NB4 (cell line): ENCODE results near the gene OR5AU1.

Experiments
- CTCF ChIP-seq: IDR thresholded peaks from one replicate; pipeline ENCODE4 v1.5.1; 2012; ENCODE audit warnings: low read depth, low read length
- MYC ChIP-seq: IDR thresholded peaks from 2 replicates; pipeline ENCODE4 v1.6.1; 2011; ENCODE audit warnings: low read depth, low read length
- POLR2A ChIP-seq: IDR thresholded peaks from 2 replicates; pipeline ENCODE4 v1.6.1; 2011; ENCODE audit warnings: mild to moderate bottlenecking; ENCODE audit not compliant: insufficient read length; ENCODE audit errors: extremely low read depth
- TF ChIP-seq, protein P1 (sequence below): IDR thresholded peaks from 2 replicates; pipeline ENCODE4 v1.6.1; 2011; ENCODE audit warnings: low read depth, low read length

DNA sequence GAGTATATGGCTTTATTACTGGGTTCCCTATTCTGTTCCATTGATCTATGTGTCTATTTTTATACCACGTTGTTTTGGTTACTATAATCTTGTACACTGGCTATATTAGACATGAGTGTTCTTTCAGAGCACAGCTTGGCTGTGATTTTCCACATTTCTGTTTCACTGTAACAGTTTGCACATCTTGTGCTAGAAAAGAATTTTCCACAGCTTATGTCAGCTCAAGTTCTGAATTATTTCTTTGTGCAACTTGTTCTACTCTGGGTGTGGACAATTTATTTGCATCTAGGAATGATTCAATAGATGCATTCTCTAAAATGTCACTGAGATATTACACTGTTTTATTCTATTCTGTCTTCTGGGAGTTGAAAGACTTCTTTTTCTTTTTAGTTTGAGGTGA lies 28.4 kb upstream of the OR5AU1 start:
- TF ChIP-seq CTCF (no peak), POLR2A (no peak), MYC (no peak)
- TF ChIP-seq, protein P1, sequence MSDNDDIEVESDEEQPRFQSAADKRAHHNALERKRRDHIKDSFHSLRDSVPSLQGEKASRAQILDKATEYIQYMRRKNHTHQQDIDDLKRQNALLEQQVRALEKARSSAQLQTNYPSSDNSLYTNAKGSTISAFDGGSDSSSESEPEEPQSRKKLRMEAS = no peak
